ENCODE measurements around the gene ATP7B.
"Not testable (repeated sequence)": the region's sequence is repeated elsewhere in the genome, so short reads cannot be mapped to it uniquely, and the experiment has no call there.

The ATP7B gene

DNA sequence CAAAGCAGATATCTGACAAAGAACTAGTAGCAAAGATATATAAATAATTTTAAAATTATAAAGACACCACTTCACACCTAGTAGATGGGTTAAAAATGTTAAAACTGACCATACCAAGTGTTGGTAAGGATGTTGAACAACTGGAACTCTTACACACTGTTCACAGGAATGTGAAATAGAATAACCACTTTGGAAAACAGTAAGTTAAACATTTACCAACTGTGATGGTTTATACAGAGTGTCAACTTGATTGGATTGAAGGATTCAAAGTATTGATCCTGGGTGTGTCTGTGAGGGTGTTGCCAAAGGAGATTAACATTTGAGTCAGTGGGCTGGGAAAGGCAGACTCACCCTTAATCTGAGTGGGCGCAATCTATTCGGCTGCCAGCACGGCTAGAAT lies 32.4 kb upstream of the ATP7B start:
- no peak for ATAC-seq (ENCODE audit: low read depth)
- H3K36me3 ChIP-seq (ENCODE audit: low read depth) = no peaks in the 10 kb centered on the region
- no peak overlapping the region for H3K4me3 ChIP-seq (ENCODE audit: severe bottlenecking)
- no peaks in the 10 kb centered on the region for H3K27me3 ChIP-seq (ENCODE audit: insufficient read depth, poor library complexity, severe bottlenecking)
- no peaks in the 10 kb centered on the region for H3K4me1 ChIP-seq (ENCODE audit: insufficient read depth, poor library complexity, severe bottlenecking)
- TF ChIP-seq, protein P1, sequence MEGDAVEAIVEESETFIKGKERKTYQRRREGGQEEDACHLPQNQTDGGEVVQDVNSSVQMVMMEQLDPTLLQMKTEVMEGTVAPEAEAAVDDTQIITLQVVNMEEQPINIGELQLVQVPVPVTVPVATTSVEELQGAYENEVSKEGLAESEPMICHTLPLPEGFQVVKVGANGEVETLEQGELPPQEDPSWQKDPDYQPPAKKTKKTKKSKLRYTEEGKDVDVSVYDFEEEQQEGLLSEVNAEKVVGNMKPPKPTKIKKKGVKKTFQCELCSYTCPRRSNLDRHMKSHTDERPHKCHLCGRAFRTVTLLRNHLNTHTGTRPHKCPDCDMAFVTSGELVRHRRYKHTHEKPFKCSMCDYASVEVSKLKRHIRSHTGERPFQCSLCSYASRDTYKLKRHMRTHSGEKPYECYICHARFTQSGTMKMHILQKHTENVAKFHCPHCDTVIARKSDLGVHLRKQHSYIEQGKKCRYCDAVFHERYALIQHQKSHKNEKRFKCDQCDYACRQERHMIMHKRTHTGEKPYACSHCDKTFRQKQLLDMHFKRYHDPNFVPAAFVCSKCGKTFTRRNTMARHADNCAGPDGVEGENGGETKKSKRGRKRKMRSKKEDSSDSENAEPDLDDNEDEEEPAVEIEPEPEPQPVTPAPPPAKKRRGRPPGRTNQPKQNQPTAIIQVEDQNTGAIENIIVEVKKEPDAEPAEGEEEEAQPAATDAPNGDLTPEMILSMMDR (IDR thresholded peaks at IDR 0.05; ENCODE audit: poor library complexity, severe bottlenecking) = no peak
- no peak for DNase-seq (ENCODE audit: low spot score)
- H3K27ac ChIP-seq (ENCODE audit: poor library complexity, severe bottlenecking) = no peak overlapping the region
- no peaks in the 10 kb centered on the region for H3K9me3 ChIP-seq (ENCODE audit: severe bottlenecking)

DNA sequence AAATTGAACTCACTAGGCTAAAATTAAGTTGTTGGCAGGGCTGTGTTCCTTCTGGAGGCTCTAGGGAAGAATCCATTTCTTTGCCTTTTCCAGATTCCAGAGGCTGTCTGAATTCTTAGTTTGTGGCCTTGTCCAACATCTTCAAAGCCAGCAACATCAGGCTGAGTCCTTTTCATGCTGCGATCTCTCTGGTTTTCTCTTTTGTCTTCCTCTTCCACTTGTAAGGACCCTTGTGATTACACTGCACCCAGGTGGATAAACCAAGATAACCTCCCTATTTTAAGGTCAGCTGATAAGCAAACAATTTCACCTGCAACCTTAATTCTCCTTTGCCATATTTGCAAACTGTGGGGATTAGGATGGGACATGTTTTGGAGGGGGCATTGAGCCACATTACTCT lies 24.8 kb upstream of the ATP7B start:
- Histone ChIP-seq H3K27me3 (ENCODE audit: insufficient read depth, poor library complexity, severe bottlenecking) (no peaks in the 10 kb centered on the region), H3K9me3 (ENCODE audit: severe bottlenecking) (no peaks in the 10 kb centered on the region), H3K27ac (ENCODE audit: poor library complexity, severe bottlenecking) (no peak overlapping the region), H3K36me3 (ENCODE audit: low read depth) (no peaks in the 10 kb centered on the region), H3K4me3 (ENCODE audit: severe bottlenecking) (no peak overlapping the region), H3K4me1 (ENCODE audit: insufficient read depth, poor library complexity, severe bottlenecking) (no peaks in the 10 kb centered on the region)
- no peak for ATAC-seq (ENCODE audit: low read depth)
- TF ChIP-seq, protein P1 (IDR thresholded peaks at IDR 0.05; ENCODE audit: poor library complexity, severe bottlenecking) = no peak
- DNase-seq (ENCODE audit: low spot score) = no peak

DNA sequence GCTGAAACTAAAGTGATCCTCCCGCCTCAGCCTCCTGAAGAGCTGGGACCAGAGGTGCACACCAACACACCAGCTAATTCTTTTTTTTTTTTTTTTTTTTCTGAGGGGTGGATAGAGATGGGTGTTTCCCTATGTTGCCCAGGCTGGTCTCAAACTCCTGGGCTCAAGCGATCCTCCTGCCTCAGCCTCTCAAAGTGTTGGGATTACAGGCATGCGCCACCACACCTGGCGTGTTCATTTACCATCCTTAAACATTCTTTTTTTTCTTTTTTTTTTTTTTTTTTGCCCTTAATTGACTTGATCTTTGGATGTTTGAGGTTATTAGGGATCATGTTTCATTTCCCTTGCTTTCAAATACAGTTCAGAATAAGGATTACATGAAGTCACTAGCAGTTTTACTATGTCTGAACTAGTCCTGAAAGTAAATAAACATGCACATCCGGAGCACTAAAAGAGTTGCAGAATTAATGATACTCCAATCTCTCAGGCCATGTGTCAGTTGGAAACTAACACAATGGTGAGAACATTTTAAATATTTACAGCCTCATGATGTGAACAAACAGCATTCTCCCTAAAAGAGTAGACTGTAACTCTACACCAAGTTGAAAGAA lies 23.5 kb upstream of the ATP7B start:
- Histone ChIP-seq H3K9me3 (ENCODE audit: severe bottlenecking) (no peaks in the 10 kb centered on the region), H3K27ac (ENCODE audit: poor library complexity, severe bottlenecking) (no peak overlapping the region), H3K4me3 (ENCODE audit: severe bottlenecking) (no peak overlapping the region), H3K4me1 (ENCODE audit: insufficient read depth, poor library complexity, severe bottlenecking) (no peaks in the 10 kb centered on the region), H3K27me3 (ENCODE audit: insufficient read depth, poor library complexity, severe bottlenecking) (no peaks in the 10 kb centered on the region), H3K36me3 (ENCODE audit: low read depth) (no peaks in the 10 kb centered on the region)
- DNase-seq (ENCODE audit: low spot score) (no peak), ATAC-seq (ENCODE audit: low read depth) (no peak)
- TF ChIP-seq, protein P1 (IDR thresholded peaks at IDR 0.05; ENCODE audit: poor library complexity, severe bottlenecking) = no peak

DNA sequence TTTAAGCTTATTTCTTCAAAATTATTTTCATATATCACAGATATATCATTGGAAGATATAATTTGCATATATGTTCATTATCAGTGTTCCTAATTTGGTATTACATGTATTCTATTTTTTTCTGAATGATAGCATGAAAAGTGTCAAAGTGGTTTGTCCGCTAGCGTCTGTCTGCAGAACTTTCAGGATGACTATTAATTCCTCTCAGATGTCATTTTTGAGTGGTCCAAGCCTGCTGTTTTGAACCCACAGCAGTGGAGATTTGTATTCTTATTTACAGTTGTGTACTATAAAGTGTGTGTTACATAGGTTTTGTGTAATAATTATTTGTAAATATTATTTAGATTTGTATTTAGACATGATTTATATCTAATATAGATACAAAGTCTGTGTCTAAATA lies 21.8 kb upstream of the ATP7B start:
- Histone ChIP-seq H3K9me3 (ENCODE audit: severe bottlenecking) (no peaks in the 10 kb centered on the region), H3K4me3 (ENCODE audit: severe bottlenecking) (no peak overlapping the region), H3K27me3 (ENCODE audit: insufficient read depth, poor library complexity, severe bottlenecking) (no peaks in the 10 kb centered on the region), H3K36me3 (ENCODE audit: low read depth) (peaks cover 12% of the 10 kb centered on the region), H3K27ac (ENCODE audit: poor library complexity, severe bottlenecking) (no peak overlapping the region), H3K4me1 (ENCODE audit: insufficient read depth, poor library complexity, severe bottlenecking) (no peaks in the 10 kb centered on the region)
- TF ChIP-seq, protein P1 (IDR thresholded peaks at IDR 0.05; ENCODE audit: poor library complexity, severe bottlenecking) = no peak
- no peak for ATAC-seq (ENCODE audit: low read depth)
- DNase-seq (ENCODE audit: low spot score) = no peak

DNA sequence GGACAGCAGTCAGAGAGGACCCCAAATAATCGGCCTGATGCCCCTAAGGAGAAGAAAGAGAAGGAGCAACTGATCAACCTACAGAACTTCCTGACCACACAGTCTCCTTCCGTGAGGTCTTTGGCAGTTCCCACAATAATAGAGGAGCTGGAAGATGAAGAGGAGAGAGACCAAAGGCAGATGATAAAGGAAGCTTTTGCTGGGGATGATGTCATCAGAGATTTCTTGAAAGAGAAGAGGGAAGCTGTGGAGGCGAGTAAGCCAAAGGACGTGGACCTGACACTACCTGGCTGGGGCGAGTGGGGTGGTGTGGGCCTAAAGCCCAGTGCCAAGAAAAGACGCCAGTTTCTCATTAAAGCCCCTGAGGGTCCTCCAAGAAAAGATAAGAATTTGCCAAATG lies 19.2 kb upstream of the ATP7B start:
- DNase-seq (ENCODE audit: low spot score); H3K27ac ChIP-seq (ENCODE audit: poor library complexity, severe bottlenecking); H3K27me3 ChIP-seq (ENCODE audit: insufficient read depth, poor library complexity, severe bottlenecking); ATAC-seq (ENCODE audit: low read depth); H3K9me3 ChIP-seq (ENCODE audit: severe bottlenecking); H3K4me1 ChIP-seq (ENCODE audit: insufficient read depth, poor library complexity, severe bottlenecking); H3K4me3 ChIP-seq (ENCODE audit: severe bottlenecking): not testable (repeated sequence)
- peaks cover 26% of the 10 kb centered on the region for H3K36me3 ChIP-seq (ENCODE audit: low read depth)
